B cell (primary cell): Measurements from ENCODE around the gene ADAMTS5. TPM values are rescaled to one million over a fixed set of nuclear protein-coding genes. Genes with fewer than 3 reads are reported as not detected.

Source experiments
- ATAC-seq: fragments of 200-7000 bp; cut with Tn5 transposase; one replicate; pipeline ENCODE4 v1.10.0; 2021; ENCODE audit warnings: low read depth, mild to moderate bottlenecking, moderate number of reproducible peaks, moderate library complexity
- CTCF ChIA-PET: fragments of 350-600 bp; sonication (Branson Sonifier 250); formaldehyde crosslinking; loops from one replicate; lab custom pipeline; 2021; ENCODE audit warnings: antibody characterized with exemption, inconsistent platforms; lab: Charles Lee
- POLR2A ChIA-PET: fragments of 350-600 bp; sonication (Branson Sonifier 250); formaldehyde crosslinking; loops from one replicate; lab custom pipeline; 2021; ENCODE audit warnings: antibody characterized with exemption; lab: Charles Lee
- DNase-seq: peaks from one replicate; pipeline ENCODE4 v3.0.0; 2013
- H2AFZ ChIP-seq: 2 replicates; pipeline ENCODE4 v1.6.1; 2012; ENCODE audit warnings: mild to moderate bottlenecking, low read depth, low read length; ENCODE audit not compliant: insufficient read depth, poor library complexity, severe bottlenecking
- H3K27ac ChIP-seq, 2 donors: 1 replicate in 1 of 2; 2 replicates in 1 of 2; pipeline ENCODE4 v1.5.1; 2012 to 2013; ENCODE audit warnings: low read length in 2 of 2, mild to moderate bottlenecking in 2 of 2, moderate library complexity in 1 of 2
- H3K27me3 ChIP-seq, 4 experiments: fragments of 200-600 bp in 1 of 4; sonication (generic) in 1 of 4; replicated peaks in 1 of 4; 1 replicate in 2 of 4; 2 replicates in 2 of 4; pipeline versions ENCODE4 v1.6.1 to v1.7.0; 2013 to 2016; ENCODE audit warnings: low read length in 3 of 4, mild to moderate bottlenecking in 2 of 4, mixed read lengths in 1 of 4, moderate library complexity in 1 of 4; ENCODE audit not compliant: insufficient read depth in 4 of 4, control insufficient read depth in 3 of 4; ENCODE audit errors: control extremely low read depth in 1 of 4
- H3K36me3 ChIP-seq, 2 experiments: replicated peaks in 1 of 2; 1 replicate in 1 of 2; 2 replicates in 1 of 2; pipeline versions ENCODE4 v1.6.1 to v1.7.1; 2013; ENCODE audit warnings: low read length in 1 of 2; ENCODE audit not compliant: insufficient read depth in 2 of 2, control insufficient read depth in 1 of 2; ENCODE audit errors: control extremely low read depth in 1 of 2, extremely low read depth in 1 of 2
- H3K4me1 ChIP-seq, 2 donors: fragments of 200-600 bp in 1 of 2; sonication (generic) in 1 of 2; 1 replicate in 1 of 2; 2 replicates in 1 of 2; pipeline versions ENCODE4 v1.5.1 to v1.6.1; 2013 to 2017; ENCODE audit warnings: low read length in 2 of 2; ENCODE audit not compliant: control insufficient read depth in 2 of 2, insufficient read depth in 2 of 2
- H3K4me2 ChIP-seq: replicated peaks from 2 replicates; pipeline ENCODE3; 2012; ENCODE audit warnings: mild to moderate bottlenecking, low read depth, low read length; ENCODE audit not compliant: poor library complexity, severe bottlenecking
- H3K4me3 ChIP-seq, 5 experiments: fragments of 200-600 bp in 1 of 5; sonication (generic) in 1 of 5; 1 replicate in 3 of 5; 2 replicates in 2 of 5; pipeline versions ENCODE4 v1.5.1 to v1.7.0; 2011 to 2016; ENCODE audit warnings: low read length in 4 of 5, mild to moderate bottlenecking in 4 of 5, low read depth in 2 of 5, control low read depth in 1 of 5, moderate library complexity in 1 of 5; ENCODE audit not compliant: insufficient read depth in 1 of 5; ENCODE audit errors: control extremely low read depth in 1 of 5, extremely low read depth in 1 of 5
- H3K79me2 ChIP-seq: fragments of 200-600 bp; sonication (generic); one replicate; pipeline ENCODE4 v1.6.0; 2016; ENCODE audit warnings: low read length; ENCODE audit not compliant: control insufficient read depth, insufficient read depth
- H3K9ac ChIP-seq: fragments of 200-600 bp; sonication (generic); 2 replicates; pipeline ENCODE4 v1.6.1; 2017; ENCODE audit warnings: mild to moderate bottlenecking, low read length, moderate library complexity
- H3K9me3 ChIP-seq, 3 donors: one replicate each; pipeline versions ENCODE4 v1.6.1 to v1.7.1; 2013; ENCODE audit warnings: low read length in 2 of 3; ENCODE audit not compliant: control insufficient read depth in 2 of 3, insufficient read depth in 1 of 3; ENCODE audit errors: control extremely low read depth in 1 of 3
- H4K20me1 ChIP-seq: 2 replicates; pipeline ENCODE4 v1.6.0; 2012; ENCODE audit warnings: mild to moderate bottlenecking, low read length; ENCODE audit not compliant: insufficient read depth, control insufficient read depth, poor library complexity, severe bottlenecking
- H3K27ac Mint-ChIP-seq: one replicate; pipeline ENCODE4 v1.8.0; 2021; ENCODE audit warnings: mixed read lengths
- H3K27me3 Mint-ChIP-seq: one replicate; pipeline ENCODE4 v1.8.0; 2021; ENCODE audit warnings: mixed read lengths
- H3K4me1 Mint-ChIP-seq: one replicate; pipeline ENCODE4 v1.8.0; 2021; ENCODE audit warnings: mixed read lengths
- H3K4me3 Mint-ChIP-seq: one replicate; pipeline ENCODE4 v1.8.0; 2021; ENCODE audit warnings: mixed read lengths
- H3K9me3 Mint-ChIP-seq: one replicate; pipeline ENCODE4 v1.8.0; 2022; ENCODE audit warnings: mixed read lengths; ENCODE audit not compliant: insufficient read depth
- EZH2 ChIP-seq: IDR thresholded peaks from 2 replicates; pipeline ENCODE4 v1.6.1; 2012; ENCODE audit warnings: borderline replicate concordance, low read depth, mild to moderate bottlenecking, moderate library complexity, low read length; ENCODE audit not compliant: insufficient read depth, poor library complexity, severe bottlenecking
- WGBS: methylation state at CpG from one replicate; pipeline ENCODE4 v1.1.5; 2013; ENCODE audit warnings: missing lambda C conversion rate; ENCODE audit not compliant: insufficient coverage; 5-methylcytosine and 5-hydroxymethylcytosine counted together
- intact Hi-C: fragments of 100-400 bp; cut with micrococcal nuclease; formaldehyde crosslinking; loops from one replicate; pipeline ENCODE4 v1.10.0; 2022
- polyA plus RNA-seq: library from polyadenylated mRNA; depleted of rRNA; stranded (reverse); fragments of >200 nt; gene quantifications from 2 replicates; pipeline ENCODE4 v1.2.3, GENCODE V29; 2012
- total RNA-seq, 2 donors: library from RNA; stranded (reverse); fragments of 120-200 nt in 1 of 2; gene quantifications; 1 replicate in 1 of 2; 2 replicates in 1 of 2; pipeline versions ENCODE4 v1.2.3 to v1.2.4, GENCODE V29; 2013 to 2022
- TF ChIP-seq, protein P1 (sequence below): fragments of 200-600 bp; IDR thresholded peaks from one replicate; pipeline ENCODE4 v1.8.0; 2022; ENCODE audit warnings: antibody characterized with exemption, mild to moderate bottlenecking

Gene ADAMTS5
- total and polyA plus RNA-seq, 2 donors (not counting 1 experiment from before 2014, with no cell fraction given) = 0.01 TPM; not detected in 1

DNA sequence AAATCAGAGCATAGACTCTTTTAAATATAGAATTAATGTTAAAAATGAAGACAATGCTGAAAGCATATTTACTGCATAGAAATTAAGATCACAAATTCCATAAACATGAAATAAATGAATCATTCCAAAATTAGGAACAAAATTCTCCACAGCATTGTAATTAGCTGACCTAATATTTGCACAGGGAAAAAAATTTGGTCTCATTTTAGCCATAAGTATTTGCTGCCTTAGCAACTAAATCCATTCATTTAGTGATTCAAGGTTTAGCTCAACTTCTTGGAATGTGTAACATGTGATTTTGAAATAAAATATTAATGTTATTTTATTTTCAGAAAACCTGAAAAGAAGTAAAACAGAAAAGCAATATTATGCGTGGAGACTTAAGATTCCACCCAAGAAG lies 25.5 kb downstream of the ADAMTS5 start:
- Histone ChIP-seq H2AFZ (no peak overlapping the region), H3K27me3 (no peaks in the 10 kb centered on the region), H3K9ac (no peak overlapping the region), H4K20me1 (no peaks in the 10 kb centered on the region), H3K9me3 (no peaks in the 10 kb centered on the region), H3K4me1 (no peaks in the 10 kb centered on the region), H3K27ac (no peak overlapping the region), H3K79me2 (no peaks in the 10 kb centered on the region), H3K4me3 (no peak overlapping the region), H3K4me2 (no peak overlapping the region), H3K36me3 (no peaks in the 10 kb centered on the region)
- H3K27ac Mint-ChIP-seq = no peak overlapping the region
- no CpG with 5 or more reads among the region's 1 CpG for WGBS
- TF ChIP-seq, protein P1, sequence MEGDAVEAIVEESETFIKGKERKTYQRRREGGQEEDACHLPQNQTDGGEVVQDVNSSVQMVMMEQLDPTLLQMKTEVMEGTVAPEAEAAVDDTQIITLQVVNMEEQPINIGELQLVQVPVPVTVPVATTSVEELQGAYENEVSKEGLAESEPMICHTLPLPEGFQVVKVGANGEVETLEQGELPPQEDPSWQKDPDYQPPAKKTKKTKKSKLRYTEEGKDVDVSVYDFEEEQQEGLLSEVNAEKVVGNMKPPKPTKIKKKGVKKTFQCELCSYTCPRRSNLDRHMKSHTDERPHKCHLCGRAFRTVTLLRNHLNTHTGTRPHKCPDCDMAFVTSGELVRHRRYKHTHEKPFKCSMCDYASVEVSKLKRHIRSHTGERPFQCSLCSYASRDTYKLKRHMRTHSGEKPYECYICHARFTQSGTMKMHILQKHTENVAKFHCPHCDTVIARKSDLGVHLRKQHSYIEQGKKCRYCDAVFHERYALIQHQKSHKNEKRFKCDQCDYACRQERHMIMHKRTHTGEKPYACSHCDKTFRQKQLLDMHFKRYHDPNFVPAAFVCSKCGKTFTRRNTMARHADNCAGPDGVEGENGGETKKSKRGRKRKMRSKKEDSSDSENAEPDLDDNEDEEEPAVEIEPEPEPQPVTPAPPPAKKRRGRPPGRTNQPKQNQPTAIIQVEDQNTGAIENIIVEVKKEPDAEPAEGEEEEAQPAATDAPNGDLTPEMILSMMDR = no peak
- H3K4me1 Mint-ChIP-seq = no peaks in the 10 kb centered on the region
- DNase-seq (no peak), ATAC-seq (no peak)
- H3K4me3 Mint-ChIP-seq = no peak overlapping the region
- peaks cover 4% of the 10 kb centered on the region for H3K9me3 Mint-ChIP-seq
- ChIA-PET CTCF (no interaction called here), POLR2A (no interaction called here)
- H3K27me3 Mint-ChIP-seq = no peaks in the 10 kb centered on the region
- intact Hi-C loops = no loop called here

DNA sequence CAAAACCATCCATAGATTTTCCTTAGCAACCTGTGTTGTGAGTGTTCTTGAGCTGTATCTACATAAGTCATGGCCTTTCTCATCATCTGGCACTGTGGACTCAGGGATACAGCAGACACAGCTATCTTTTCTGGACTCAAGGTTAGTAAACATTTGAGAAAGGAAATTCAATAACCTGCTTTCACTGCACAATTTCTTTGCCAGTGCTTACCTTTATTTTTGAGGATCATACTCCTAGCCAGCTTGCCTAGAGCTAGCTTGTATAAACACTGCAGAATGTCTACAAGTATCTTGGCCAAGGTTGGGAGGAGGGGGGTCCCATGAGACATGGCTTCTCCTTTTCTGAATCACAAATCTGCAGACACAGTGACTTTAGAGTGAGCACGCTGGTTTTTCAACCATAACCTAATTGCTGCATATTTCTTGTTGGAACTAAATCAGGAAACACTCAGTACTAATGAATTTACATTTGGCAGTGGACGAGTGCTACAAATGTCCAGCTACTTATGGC lies 27.2 kb downstream of the ADAMTS5 start:
- Histone ChIP-seq H3K27me3 (no peaks in the 10 kb centered on the region), H3K79me2 (no peaks in the 10 kb centered on the region), H3K9ac (no peak overlapping the region), H3K36me3 (no peaks in the 10 kb centered on the region), H3K4me3 (no peak overlapping the region), H3K9me3 (no peaks in the 10 kb centered on the region), H2AFZ (no peak overlapping the region), H3K4me2 (no peak overlapping the region), H3K27ac (no peak overlapping the region), H3K4me1 (no peaks in the 10 kb centered on the region), H4K20me1 (no peaks in the 10 kb centered on the region)
- ChIA-PET POLR2A (no interaction called here), CTCF (no interaction called here)
- intact Hi-C loops = no loop called here
- DNase-seq = no peak
- H3K27me3 Mint-ChIP-seq = no peaks in the 10 kb centered on the region
- no peaks in the 10 kb centered on the region for H3K4me1 Mint-ChIP-seq
- no peak overlapping the region for H3K4me3 Mint-ChIP-seq
- no CpG with 5 or more reads among the region's 2 CpGs for WGBS
- H3K27ac Mint-ChIP-seq = no peak overlapping the region
- no peak for ATAC-seq
- H3K9me3 Mint-ChIP-seq = peaks cover 4% of the 10 kb centered on the region
- TF ChIP-seq, protein P1 = no peak
- no peak for TF ChIP-seq EZH2
